Vagina (tissue), 2 donors: ENCODE measurements around the gene EHBP1L1.

Experiments
- POLR2A ChIP-seq, 2 donors: fragments of 450-650 bp; IDR thresholded peaks; one replicate each; pipeline ENCODE4 v1.6.1; 2017; ENCODE audit warnings: antibody characterized with exemption in 2 of 2, mild to moderate bottlenecking in 2 of 2, moderate library complexity in 2 of 2
- TF ChIP-seq, protein P1 (sequence below), 3 experiments: fragments of 450-650 bp in 2 of 3; fragments of 200-600 bp in 1 of 3; sonication (generic) in 1 of 3; IDR thresholded peaks; one replicate each; pipeline ENCODE4 v1.5.1; 2017 to 2019; ENCODE audit warnings: antibody characterized with exemption in 3 of 3, mild to moderate bottlenecking in 2 of 3, moderate library complexity in 2 of 3

DNA sequence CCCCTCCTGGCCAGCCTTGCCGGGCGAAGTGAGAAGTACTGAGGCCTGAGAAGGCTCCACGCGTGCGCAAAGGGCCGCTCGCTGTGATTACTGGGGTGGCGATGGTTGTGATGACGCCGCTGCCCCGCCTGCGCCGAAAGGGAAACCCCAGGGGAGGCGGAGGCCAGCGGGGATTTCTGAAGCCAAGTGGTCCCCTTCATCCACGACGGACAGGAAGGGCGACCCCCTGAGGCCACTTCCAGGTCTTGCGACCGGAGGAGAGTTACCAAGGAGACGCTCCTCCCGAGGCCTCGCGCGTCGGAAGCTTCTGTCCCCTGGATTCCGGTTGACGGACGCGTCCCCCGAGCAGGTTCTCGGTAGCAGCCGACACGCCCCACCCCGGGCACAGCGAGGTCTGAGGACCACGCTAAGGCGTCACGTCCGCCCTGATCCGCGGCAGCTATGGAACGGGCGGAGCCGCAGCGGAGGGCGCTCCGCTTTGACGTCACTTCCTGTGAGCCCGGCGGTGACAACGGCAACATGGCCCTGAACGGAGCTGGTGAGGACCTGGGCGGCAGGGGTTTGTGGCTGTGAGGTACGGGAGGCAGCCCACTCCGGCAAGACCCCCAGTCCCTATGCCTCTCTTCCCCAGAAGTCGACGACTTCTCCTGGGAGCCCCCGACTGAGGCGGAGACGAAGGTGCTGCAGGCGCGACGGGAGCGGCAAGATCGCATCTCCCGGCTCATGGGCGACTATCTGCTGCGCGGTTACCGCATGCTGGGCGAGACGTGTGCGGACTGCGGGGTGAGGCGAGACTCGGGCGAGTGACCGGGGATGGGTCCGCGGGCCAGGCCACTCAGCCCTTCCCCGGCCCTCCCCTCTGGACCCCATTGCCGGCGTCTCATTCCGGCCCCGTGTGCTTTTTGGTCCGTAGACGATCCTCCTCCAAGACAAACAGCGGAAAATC lies 5.6 kb upstream of the EHBP1L1 start, which contains the start of gene ZNRD2:
- TF ChIP-seq, protein P1, sequence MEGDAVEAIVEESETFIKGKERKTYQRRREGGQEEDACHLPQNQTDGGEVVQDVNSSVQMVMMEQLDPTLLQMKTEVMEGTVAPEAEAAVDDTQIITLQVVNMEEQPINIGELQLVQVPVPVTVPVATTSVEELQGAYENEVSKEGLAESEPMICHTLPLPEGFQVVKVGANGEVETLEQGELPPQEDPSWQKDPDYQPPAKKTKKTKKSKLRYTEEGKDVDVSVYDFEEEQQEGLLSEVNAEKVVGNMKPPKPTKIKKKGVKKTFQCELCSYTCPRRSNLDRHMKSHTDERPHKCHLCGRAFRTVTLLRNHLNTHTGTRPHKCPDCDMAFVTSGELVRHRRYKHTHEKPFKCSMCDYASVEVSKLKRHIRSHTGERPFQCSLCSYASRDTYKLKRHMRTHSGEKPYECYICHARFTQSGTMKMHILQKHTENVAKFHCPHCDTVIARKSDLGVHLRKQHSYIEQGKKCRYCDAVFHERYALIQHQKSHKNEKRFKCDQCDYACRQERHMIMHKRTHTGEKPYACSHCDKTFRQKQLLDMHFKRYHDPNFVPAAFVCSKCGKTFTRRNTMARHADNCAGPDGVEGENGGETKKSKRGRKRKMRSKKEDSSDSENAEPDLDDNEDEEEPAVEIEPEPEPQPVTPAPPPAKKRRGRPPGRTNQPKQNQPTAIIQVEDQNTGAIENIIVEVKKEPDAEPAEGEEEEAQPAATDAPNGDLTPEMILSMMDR (IDR thresholded peaks at IDR 0.05): peak; percentile 18 to 51 (median 24)
- TF ChIP-seq POLR2A (IDR thresholded peaks at IDR 0.05): peak in 1 of 2 donors; percentile 49
